Vagina (tissue), 2 donors: ENCODE data around the gene PASK. TPM values are rescaled to one million over a fixed set of nuclear protein-coding genes. Genes with fewer than 3 reads are reported as not detected.

Source experiments
- DNase-seq, 2 donors: peaks; one replicate each; pipeline ENCODE4 v3.0.0-alpha.2; 2017; ENCODE audit errors: extremely low spot score in 2 of 2
- H3K27ac ChIP-seq: fragments of 200-600 bp; sonication (generic); one replicate; pipeline ENCODE4 v1.5.1; 2019
- H3K27me3 ChIP-seq: fragments of 200-600 bp; sonication (generic); one replicate; pipeline ENCODE4 v1.5.1; 2019
- H3K36me3 ChIP-seq, 2 donors: fragments of 200-600 bp; sonication (generic); one replicate each; pipeline ENCODE4 v1.5.1; 2017 to 2019
- H3K4me1 ChIP-seq: fragments of 200-600 bp; sonication (generic); one replicate; pipeline ENCODE4 v1.5.1; 2019
- H3K4me3 ChIP-seq, 2 donors: fragments of 200-600 bp; sonication (generic); 1 replicate in 1 of 2; 2 replicates in 1 of 2; pipeline ENCODE4 v1.5.1; 2016 to 2019
- H3K9me3 ChIP-seq: fragments of 200-600 bp; sonication (generic); one replicate; pipeline ENCODE4 v1.5.1; 2019
- POLR2A ChIP-seq, 2 donors: fragments of 450-650 bp; IDR thresholded peaks; one replicate each; pipeline ENCODE4 v1.6.1; 2017; ENCODE audit warnings: antibody characterized with exemption in 2 of 2, mild to moderate bottlenecking in 2 of 2, moderate library complexity in 2 of 2
- POLR2AphosphoS5 ChIP-seq, 2 donors: sonication (generic); formaldehyde crosslinking; IDR thresholded peaks; one replicate each; pipeline ENCODE4 v1.9.0; 2017; ENCODE audit warnings: antibody characterized with exemption in 2 of 2, mild to moderate bottlenecking in 2 of 2, low read depth in 1 of 2; ENCODE audit not compliant: insufficient read depth in 1 of 2
- intact Hi-C: fragments of 100-400 bp; cut with DNase I; formaldehyde crosslinking; loops from one replicate; pipeline ENCODE4 v1.15.1; 2023
- total RNA-seq: library from RNA; depleted of rRNA; stranded (reverse); fragments of >200 nt; gene quantifications from one replicate; pipeline ENCODE4 v1.2.3, GENCODE V29; 2016
- TF ChIP-seq, protein P1 (sequence below), 3 experiments: fragments of 450-650 bp in 2 of 3; fragments of 200-600 bp in 1 of 3; sonication (generic) in 1 of 3; IDR thresholded peaks; one replicate each; pipeline ENCODE4 v1.5.1; 2017 to 2019; ENCODE audit warnings: antibody characterized with exemption in 3 of 3, mild to moderate bottlenecking in 2 of 3, moderate library complexity in 2 of 3

The PASK gene
- total RNA-seq, 1 donor from 2014 or later = 6.4 TPM

DNA sequence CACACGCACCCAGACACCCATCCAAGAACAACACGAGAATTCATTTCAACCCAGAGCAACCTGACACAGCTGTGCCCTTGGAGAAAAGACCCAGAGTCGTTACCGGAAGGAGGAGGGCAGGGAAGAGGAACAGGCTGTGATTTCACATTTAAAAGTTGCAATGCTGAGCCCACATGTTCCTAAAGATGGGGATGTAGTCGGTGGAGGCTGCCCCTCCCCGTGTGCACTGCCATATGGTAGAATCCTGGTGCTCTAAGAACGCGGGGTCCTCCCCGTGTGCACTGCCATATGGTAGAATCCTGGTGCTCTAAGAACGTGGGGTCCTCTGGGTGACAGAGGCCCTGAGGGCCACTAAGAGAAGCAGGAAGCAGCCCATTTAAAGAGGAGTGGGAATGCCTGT is 58.1 kb downstream of the PASK start:
- no peaks in the 10 kb centered on the region for H3K27me3 ChIP-seq
- intact Hi-C loops = no loop called here
- H3K4me3 ChIP-seq = no peak overlapping the region
- H3K27ac ChIP-seq = no peak overlapping the region
- H3K9me3 ChIP-seq = no peaks in the 10 kb centered on the region
- H3K36me3 ChIP-seq = peaks cover 0 to 68% of the 10 kb centered on the region in 2 donors
- TF ChIP-seq, protein P1, sequence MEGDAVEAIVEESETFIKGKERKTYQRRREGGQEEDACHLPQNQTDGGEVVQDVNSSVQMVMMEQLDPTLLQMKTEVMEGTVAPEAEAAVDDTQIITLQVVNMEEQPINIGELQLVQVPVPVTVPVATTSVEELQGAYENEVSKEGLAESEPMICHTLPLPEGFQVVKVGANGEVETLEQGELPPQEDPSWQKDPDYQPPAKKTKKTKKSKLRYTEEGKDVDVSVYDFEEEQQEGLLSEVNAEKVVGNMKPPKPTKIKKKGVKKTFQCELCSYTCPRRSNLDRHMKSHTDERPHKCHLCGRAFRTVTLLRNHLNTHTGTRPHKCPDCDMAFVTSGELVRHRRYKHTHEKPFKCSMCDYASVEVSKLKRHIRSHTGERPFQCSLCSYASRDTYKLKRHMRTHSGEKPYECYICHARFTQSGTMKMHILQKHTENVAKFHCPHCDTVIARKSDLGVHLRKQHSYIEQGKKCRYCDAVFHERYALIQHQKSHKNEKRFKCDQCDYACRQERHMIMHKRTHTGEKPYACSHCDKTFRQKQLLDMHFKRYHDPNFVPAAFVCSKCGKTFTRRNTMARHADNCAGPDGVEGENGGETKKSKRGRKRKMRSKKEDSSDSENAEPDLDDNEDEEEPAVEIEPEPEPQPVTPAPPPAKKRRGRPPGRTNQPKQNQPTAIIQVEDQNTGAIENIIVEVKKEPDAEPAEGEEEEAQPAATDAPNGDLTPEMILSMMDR (IDR thresholded peaks at IDR 0.05) = no peak
- no peak for TF ChIP-seq POLR2A (IDR thresholded peaks at IDR 0.05)
- TF ChIP-seq POLR2AphosphoS5 (IDR thresholded peaks at IDR 0.05; ENCODE audit: insufficient read depth in 1 of 2, low read depth in 1 of 2) = no peak
- no peak for DNase-seq
- H3K4me1 ChIP-seq = no peaks in the 10 kb centered on the region

DNA sequence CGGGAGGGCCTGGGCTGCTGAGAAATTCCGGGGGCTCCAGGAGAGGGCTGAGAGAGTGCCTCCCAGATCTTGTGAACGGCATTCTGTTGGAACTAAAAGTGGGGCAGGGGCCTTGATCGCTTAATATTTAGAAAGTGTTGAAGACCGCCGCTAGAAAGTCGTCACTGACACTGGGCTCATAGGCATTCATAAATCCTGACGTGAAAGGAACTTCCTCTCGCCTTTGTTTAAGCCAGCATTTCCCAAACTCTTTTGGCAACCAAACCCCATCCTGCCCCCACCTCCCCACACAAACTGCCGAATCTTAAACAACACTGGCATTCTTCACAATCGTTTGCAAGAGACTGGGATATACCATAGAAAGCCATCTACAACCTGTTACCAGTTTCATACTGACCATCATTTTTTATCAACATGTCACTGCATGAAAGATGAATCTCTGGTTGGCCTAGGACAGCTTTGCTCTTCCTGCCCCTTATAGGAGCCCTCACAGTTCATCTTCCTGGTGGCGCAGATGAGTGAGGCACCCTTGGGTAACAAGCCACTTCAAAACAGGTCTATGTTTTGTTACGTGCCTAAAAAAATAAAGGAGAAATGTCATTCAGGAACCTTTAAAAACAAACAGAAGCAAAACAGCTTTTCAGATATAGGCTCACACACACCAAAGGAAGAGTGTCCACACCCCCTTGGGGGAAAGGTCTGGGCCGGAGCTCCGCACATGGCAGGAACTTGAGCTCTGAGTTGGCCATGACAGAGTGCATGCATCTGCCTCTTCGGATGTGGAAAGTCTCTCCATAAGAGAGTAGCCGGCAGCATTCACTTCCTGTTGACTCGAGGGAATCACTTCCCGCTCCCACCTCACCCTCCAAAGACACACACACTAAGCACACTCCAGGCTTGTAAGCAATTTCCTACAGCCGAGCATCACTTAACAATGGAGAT is 60.2 kb downstream of the PASK start:
- TF ChIP-seq, protein P1 (IDR thresholded peaks at IDR 0.05) = no peak
- TF ChIP-seq POLR2A (IDR thresholded peaks at IDR 0.05) (no peak), POLR2AphosphoS5 (IDR thresholded peaks at IDR 0.05; ENCODE audit: insufficient read depth in 1 of 2, low read depth in 1 of 2) (no peak)
- Histone ChIP-seq H3K9me3 (no peaks in the 10 kb centered on the region), H3K4me1 (no peaks in the 10 kb centered on the region), H3K27ac (no peak overlapping the region), H3K27me3 (no peaks in the 10 kb centered on the region), H3K36me3 (peaks cover 0 to 62% of the 10 kb centered on the region in 2 donors), H3K4me3 (no peak overlapping the region)
- no peak for DNase-seq
- intact Hi-C loops = no loop called here

DNA sequence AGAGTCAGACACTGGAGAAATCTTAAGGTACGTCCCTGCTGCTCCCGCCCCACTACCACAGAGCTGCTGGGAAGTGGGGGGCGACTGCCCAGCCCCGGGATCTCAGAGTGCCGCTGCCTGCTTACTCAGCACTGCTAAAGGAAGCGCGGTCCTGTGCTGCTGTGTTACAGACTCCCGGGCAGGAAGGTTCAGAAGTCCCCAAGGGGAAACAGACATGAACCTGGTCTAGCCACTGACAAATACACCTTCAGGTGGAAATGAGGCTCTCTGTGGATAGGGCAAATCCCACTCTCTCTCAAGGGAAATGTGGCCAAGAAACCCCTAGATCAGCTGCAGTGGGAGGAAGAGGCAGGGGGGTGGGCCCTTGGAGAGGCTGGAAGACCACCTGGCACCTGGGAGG is 60.9 kb downstream of the PASK start:
- intact Hi-C loops = no loop called here
- Histone ChIP-seq H3K4me1 (no peaks in the 10 kb centered on the region), H3K36me3 (peaks cover 0 to 56% of the 10 kb centered on the region in 2 donors), H3K27me3 (no peaks in the 10 kb centered on the region), H3K4me3 (no peak overlapping the region), H3K27ac (no peak overlapping the region), H3K9me3 (no peaks in the 10 kb centered on the region)
- DNase-seq = no peak
- no peak for TF ChIP-seq POLR2AphosphoS5 (IDR thresholded peaks at IDR 0.05; ENCODE audit: insufficient read depth in 1 of 2, low read depth in 1 of 2)
- TF ChIP-seq, protein P1 (IDR thresholded peaks at IDR 0.05) = no peak
- TF ChIP-seq POLR2A (IDR thresholded peaks at IDR 0.05) = no peak

DNA sequence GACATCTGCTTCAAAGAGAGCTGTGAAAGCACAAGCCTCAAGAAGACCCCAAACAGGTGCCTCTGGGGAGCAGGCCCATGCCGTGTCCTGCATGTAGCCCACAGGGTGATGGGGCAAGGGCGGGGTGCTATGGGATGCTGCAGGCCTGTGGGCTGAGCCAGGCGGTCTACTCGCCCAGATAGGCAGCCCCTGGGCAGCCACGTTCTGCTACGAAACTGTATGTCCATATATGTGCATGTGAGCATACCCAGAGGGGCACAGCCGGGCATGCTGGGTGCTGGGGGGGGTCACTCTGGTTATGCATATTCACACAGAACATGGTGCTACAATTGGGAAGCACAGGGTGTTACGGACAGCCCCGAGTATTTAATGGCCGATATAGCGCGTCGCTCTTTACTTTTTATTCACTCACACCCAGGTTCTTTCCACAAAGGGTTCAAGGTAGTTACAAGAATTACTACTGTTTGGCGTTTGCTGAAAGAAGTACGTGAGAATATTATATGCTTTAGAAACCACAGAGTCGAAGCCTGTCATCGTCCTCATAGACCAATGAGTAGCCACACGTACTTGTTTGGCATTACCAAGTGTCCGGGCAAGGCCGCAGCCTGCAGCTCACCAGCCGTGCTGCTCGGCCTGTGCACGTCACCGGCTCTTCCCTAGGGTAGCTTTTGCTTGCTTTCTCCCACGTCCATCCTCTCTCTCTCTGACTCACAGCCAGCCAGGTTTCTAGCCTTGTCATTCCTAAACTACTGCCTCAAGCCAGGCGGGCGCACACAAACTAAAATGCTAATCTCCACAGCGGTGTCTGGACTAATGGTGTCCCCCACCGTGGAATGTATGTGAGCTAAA is 61.6 kb downstream of the PASK start:
- Histone ChIP-seq H3K27me3 (no peaks in the 10 kb centered on the region), H3K9me3 (no peaks in the 10 kb centered on the region), H3K4me1 (no peaks in the 10 kb centered on the region), H3K4me3 (no peak overlapping the region), H3K27ac (no peak overlapping the region), H3K36me3 (peaks cover 0 to 50% of the 10 kb centered on the region in 2 donors)
- DNase-seq = no peak
- TF ChIP-seq POLR2AphosphoS5 (IDR thresholded peaks at IDR 0.05; ENCODE audit: insufficient read depth in 1 of 2, low read depth in 1 of 2) (no peak), POLR2A (IDR thresholded peaks at IDR 0.05) (no peak)
- TF ChIP-seq, protein P1 (IDR thresholded peaks at IDR 0.05) = no peak
- intact Hi-C loops = no loop called here
